ENCODE results near the gene PREB. TPM values are rescaled to one million over a fixed set of nuclear protein-coding genes. Genes with fewer than 3 reads are reported as not detected.

PREB gene
- total and polyA plus RNA-seq, 2 of the 13 experiments (the other 11 are each of a cell fraction or from before 2014, with no cell fraction given): 112 to 192 TPM

- peak; percentile 97 for TF ChIP-seq ZNF644 (CRISPR knock-in tag; IDR thresholded peaks at IDR 0.05; ENCODE audit: low read depth)
- TF ChIP-seq ZNF503 (CRISPR knock-in tag; IDR thresholded peaks at IDR 0.05): peak; percentile 82; the same call in 1 of the 2 replicates
- peak; percentile 59; the same call in 1 of the 2 replicates for TF ChIP-seq YEATS4 (CRISPR knock-in tag; IDR thresholded peaks at IDR 0.05; ENCODE audit: borderline replicate concordance)
- TF ChIP-seq ZSCAN31 (CRISPR knock-in tag; IDR thresholded peaks at IDR 0.05; ENCODE audit: low read depth): no peak
- TF ChIP-seq PPARG (CRISPR knock-in tag; conservative IDR thresholded peaks at IDR 0.05): peak; percentile 90
- no peak for TF ChIP-seq POLR2G (IDR thresholded peaks at IDR 0.05; ENCODE audit: low read depth, low read length)
- peak; percentile 99 for TF ChIP-seq FOXO1 (CRISPR knock-in tag; IDR thresholded peaks at IDR 0.05)
- peak; percentile 69 for TF ChIP-seq SKI (IDR thresholded peaks at IDR 0.05; ENCODE audit: partially characterized antibody)
- peak; percentile 96 for TF ChIP-seq NFKBIZ (CRISPR knock-in tag; IDR thresholded peaks at IDR 0.05)
- TF ChIP-seq ZNF770 (CRISPR knock-in tag; IDR thresholded peaks at IDR 0.05): peak; percentile 95
- TF ChIP-seq GMEB2 (CRISPR knock-in tag; IDR thresholded peaks at IDR 0.05; ENCODE audit: low read depth): no peak
- TF ChIP-seq LCORL (IDR thresholded peaks at IDR 0.05): no peak
- peak; percentile 92 for TF ChIP-seq LCORL (CRISPR knock-in tag; IDR thresholded peaks at IDR 0.05)
- TF ChIP-seq ELK4 (CRISPR knock-in tag; IDR thresholded peaks at IDR 0.05; ENCODE audit: borderline replicate concordance): no peak
- peak; percentile 32; the same call in 1 of the 2 replicates for TF ChIP-seq SIX1 (CRISPR knock-in tag; IDR thresholded peaks at IDR 0.05; ENCODE audit: borderline replicate concordance)
- TF ChIP-seq ZIK1 (CRISPR knock-in tag; IDR thresholded peaks at IDR 0.05; ENCODE audit: borderline replicate concordance, low read depth): no peak
- no peak for TF ChIP-seq ZNF781 (CRISPR knock-in tag; IDR thresholded peaks at IDR 0.05; ENCODE audit: borderline replicate concordance, not compliant biosample characterization)
- TF ChIP-seq ZNF460 (CRISPR knock-in tag; IDR thresholded peaks at IDR 0.05; ENCODE audit: borderline replicate concordance): peak; percentile 60; the same call in 1 of the 2 replicates
- TF ChIP-seq STAT5B (CRISPR knock-in tag; IDR thresholded peaks at IDR 0.05): no peak
Measured at GRCh38 chr2:27171351-27171848, 37.0 kb upstream of the PREB start (continued).

All from HepG2 (cell line).